IPS DF 6.9 (cell line): ENCODE results near the gene NTS.

Source experiments
- DNase-seq: peaks from one replicate; pipeline ENCODE4 v3.0.0-alpha.2; 2013; ENCODE audit warnings: low read depth, low spot score
- H3K27ac ChIP-seq: one replicate; pipeline ENCODE4 v1.5.1; 2013; ENCODE audit warnings: low read length, control low read depth
- H3K27me3 ChIP-seq: 2 replicates; pipeline ENCODE4 v1.6.1; 2013; ENCODE audit warnings: mild to moderate bottlenecking, low read length; ENCODE audit not compliant: control insufficient read depth, insufficient read depth
- H3K36me3 ChIP-seq: 2 replicates; pipeline ENCODE4 v1.6.1; 2013; ENCODE audit warnings: low read length; ENCODE audit not compliant: control insufficient read depth, insufficient read depth
- H3K4me1 ChIP-seq: 2 replicates; pipeline ENCODE4 v1.6.1; 2013; ENCODE audit warnings: low read length; ENCODE audit not compliant: control insufficient read depth, insufficient read depth
- H3K4me3 ChIP-seq: 2 replicates; pipeline ENCODE4 v1.5.1; 2013; ENCODE audit warnings: mild to moderate bottlenecking, low read length
- H3K9me3 ChIP-seq: 2 replicates; pipeline ENCODE4 v1.6.1; 2013; ENCODE audit warnings: low read length, inconsistent platforms; ENCODE audit not compliant: control insufficient read depth, insufficient read depth
- WGBS: extraction: QIAGEN DNeasy Blood & Tissue Kit; methylation state at CpG from one replicate; pipeline ENCODE4 v1.1.7; 2013; ENCODE audit warnings: mixed read lengths, missing lambda C conversion rate; ENCODE audit not compliant: insufficient read length, insufficient coverage; 5-methylcytosine and 5-hydroxymethylcytosine counted together

NTS gene

GRCh38 chr12:85843606-85844310 lies 30.3 kb upstream of the NTS start:
- Histone ChIP-seq H3K27me3 (no peaks in the 10 kb centered on the region), H3K27ac (no peak overlapping the region), H3K9me3 (no peaks in the 10 kb centered on the region), H3K36me3 (no peaks in the 10 kb centered on the region), H3K4me1 (no peaks in the 10 kb centered on the region; the same call in 1 of the 2 replicates), H3K4me3 (no peak overlapping the region)
- no CpG with 5 or more reads among the region's 17 CpGs for WGBS
- DNase-seq = no peak

- no peaks in the 10 kb centered on the region for H3K27me3 ChIP-seq
- H3K27ac ChIP-seq = no peak overlapping the region
- DNase-seq = no peak
- H3K4me1 ChIP-seq = no peaks in the 10 kb centered on the region; the same call in 1 of the 2 replicates
- WGBS = no CpG with 5 or more reads among the region's 3 CpGs
- no peaks in the 10 kb centered on the region for H3K9me3 ChIP-seq
- no peak overlapping the region for H3K4me3 ChIP-seq
- no peaks in the 10 kb centered on the region for H3K36me3 ChIP-seq
Observed at GRCh38 chr12:85849344-85849743, 24.8 kb upstream of the NTS start.

GRCh38 chr12:85855305-85855704 lies 18.8 kb upstream of the NTS start:
- Histone ChIP-seq H3K4me1 (0 out of 2 replicates have a peak, but pooled peaks cover 2% of the 10 kb centered on the region), H3K27me3 (no peaks in the 10 kb centered on the region), H3K4me3 (no peak overlapping the region), H3K36me3 (peaks cover 2% of the 10 kb centered on the region), H3K27ac (no peak overlapping the region), H3K9me3 (no peaks in the 10 kb centered on the region)
- no CpG with 5 or more reads among the region's 6 CpGs for WGBS
- no peak for DNase-seq

DNA sequence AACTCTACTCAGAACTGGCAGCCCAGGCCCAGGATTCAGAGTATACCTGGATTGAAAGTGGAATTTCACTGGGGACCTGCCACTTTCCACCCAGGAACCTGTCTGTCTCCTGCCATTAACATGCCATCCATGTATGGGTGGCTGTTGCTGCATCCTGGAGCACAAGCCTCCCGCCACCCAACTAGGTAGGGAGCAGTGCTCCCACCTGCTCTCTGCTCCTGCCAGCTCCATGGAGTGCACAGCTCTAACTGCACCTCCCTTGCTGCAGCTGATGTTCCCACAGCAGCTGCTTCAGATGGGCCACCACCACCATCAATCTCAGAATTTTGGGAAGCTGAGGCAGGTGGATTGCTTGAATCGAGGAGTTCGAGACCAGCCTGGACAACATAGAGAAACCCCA lies 17.1 kb upstream of the NTS start:
- WGBS = no CpG with 5 or more reads among the region's 3 CpGs
- Histone ChIP-seq H3K4me1 (0 out of 2 replicates have a peak, but pooled peaks cover 2% of the 10 kb centered on the region), H3K9me3 (no peaks in the 10 kb centered on the region), H3K27me3 (no peaks in the 10 kb centered on the region), H3K27ac (no peak overlapping the region), H3K4me3 (no peak overlapping the region), H3K36me3 (peaks cover 2% of the 10 kb centered on the region)
- DNase-seq = no peak

- no peak for DNase-seq
- Histone ChIP-seq H3K4me1 (peaks cover 1% of the 10 kb centered on the region; the same call in 1 of the 2 replicates), H3K27ac (no peak overlapping the region), H3K4me3 (no peak overlapping the region), H3K36me3 (no peaks in the 10 kb centered on the region), H3K9me3 (no peaks in the 10 kb centered on the region), H3K27me3 (no peaks in the 10 kb centered on the region)
- no CpG with 5 or more reads among the region's 6 CpGs for WGBS
Observed at GRCh38 chr12:85865890-85866289, 8.2 kb upstream of the NTS start.

DNA sequence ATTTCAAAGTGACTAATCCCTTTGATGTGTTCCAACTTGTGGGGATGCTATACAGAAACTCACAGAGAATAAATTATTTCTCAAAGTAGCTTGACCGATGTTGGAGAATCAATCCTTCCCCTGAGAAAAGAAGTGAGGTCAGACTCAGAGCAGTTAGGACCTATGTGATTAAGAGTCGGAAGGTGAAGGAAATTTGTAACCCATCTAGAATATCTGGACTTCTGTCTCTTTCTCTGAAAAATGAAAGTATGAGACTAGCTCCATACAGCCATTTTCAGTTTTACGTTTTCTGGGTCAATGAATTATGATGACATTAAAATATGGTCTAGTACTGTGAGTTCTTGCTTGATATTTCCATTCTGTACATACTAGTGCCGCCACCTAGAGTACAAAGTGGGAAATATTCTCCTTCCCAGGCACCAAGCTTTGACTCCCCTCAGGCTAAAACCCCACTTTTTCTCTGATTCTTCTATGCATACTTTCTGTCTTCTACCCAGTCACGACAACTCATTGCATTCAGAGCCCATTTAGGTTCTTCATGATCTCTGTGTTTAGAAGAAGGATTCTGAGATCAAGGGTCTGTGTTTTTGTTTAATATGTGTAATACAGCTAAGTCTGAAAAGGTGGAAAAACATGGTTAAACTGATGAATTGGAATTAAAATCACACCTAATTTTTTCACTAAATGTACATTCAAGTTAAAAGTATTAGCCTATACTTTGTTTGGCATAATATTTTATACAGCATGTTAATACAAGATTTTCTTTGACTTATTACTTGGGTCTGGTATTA lies 6.9 kb upstream of the NTS start:
- peak; percentile 48 for DNase-seq
- Histone ChIP-seq H3K27me3 (no peaks in the 10 kb centered on the region), H3K4me3 (no peak overlapping the region), H3K4me1 (peaks cover 1% of the 10 kb centered on the region; the same call in 1 of the 2 replicates), H3K36me3 (no peaks in the 10 kb centered on the region), H3K9me3 (no peaks in the 10 kb centered on the region), H3K27ac (no peak overlapping the region)
- WGBS = no CpG with 5 or more reads among the region's 5 CpGs

- Histone ChIP-seq H3K4me3 (no peak overlapping the region), H3K27me3 (no peaks in the 10 kb centered on the region), H3K36me3 (no peaks in the 10 kb centered on the region), H3K9me3 (no peaks in the 10 kb centered on the region), H3K27ac (no peak overlapping the region), H3K4me1 (no peaks in the 10 kb centered on the region)
- WGBS = no CpG with 5 or more reads among the region's 3 CpGs
- DNase-seq = no peak
Observed at GRCh38 chr12:85872497-85873091, 1.5 kb upstream of the NTS start.

DNA sequence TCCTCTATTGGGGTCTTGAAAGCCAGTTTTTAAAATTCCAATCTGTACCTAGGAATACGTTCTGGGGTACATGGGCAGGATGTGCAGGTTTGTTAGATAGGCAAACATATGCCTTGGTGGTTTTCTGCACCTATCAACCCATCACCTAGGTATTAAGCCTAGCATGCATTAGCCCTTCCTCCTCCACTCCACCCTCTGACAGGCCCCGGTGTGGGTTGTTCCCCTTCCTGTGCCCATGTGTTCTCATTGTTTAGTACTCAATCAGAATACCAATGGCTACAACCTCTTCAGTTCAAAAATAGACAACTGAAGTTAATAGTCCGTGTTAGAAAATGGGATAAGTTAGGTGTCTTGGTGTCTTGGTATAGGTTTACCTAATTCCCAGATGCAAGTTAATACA lies 3.4 kb downstream of the NTS start:
- no peaks in the 10 kb centered on the region for H3K36me3 ChIP-seq
- H3K4me1 ChIP-seq = no peaks in the 10 kb centered on the region
- H3K27ac ChIP-seq = no peak overlapping the region
- H3K9me3 ChIP-seq = no peaks in the 10 kb centered on the region
- no peak for DNase-seq
- WGBS = no CpG with 5 or more reads among the region's 3 CpGs
- H3K27me3 ChIP-seq = no peaks in the 10 kb centered on the region
- no peak overlapping the region for H3K4me3 ChIP-seq

DNA sequence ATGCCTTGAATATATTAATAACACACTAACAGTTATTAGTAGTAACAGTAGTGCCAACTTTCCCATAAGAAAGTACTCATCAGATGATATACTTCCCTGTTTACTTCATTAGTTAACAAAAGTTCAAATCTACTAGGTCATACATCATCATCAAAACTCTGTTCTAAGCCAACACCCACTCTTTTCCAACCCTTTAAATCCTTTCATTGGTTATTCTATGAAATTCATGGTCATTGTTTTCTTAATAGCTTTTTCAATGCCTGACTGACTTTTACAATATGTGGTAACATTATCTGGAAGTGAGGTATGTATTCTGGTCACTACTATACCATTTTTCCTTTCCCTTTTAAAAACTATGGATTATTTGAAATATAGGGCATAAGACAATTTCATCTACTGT lies 9.7 kb downstream of the NTS start:
- H3K9me3 ChIP-seq = no peaks in the 10 kb centered on the region
- H3K4me1 ChIP-seq = no peaks in the 10 kb centered on the region
- no peak overlapping the region for H3K27ac ChIP-seq
- H3K36me3 ChIP-seq = no peaks in the 10 kb centered on the region
- no peaks in the 10 kb centered on the region for H3K27me3 ChIP-seq
- no peak overlapping the region for H3K4me3 ChIP-seq
- DNase-seq = no peak

DNA sequence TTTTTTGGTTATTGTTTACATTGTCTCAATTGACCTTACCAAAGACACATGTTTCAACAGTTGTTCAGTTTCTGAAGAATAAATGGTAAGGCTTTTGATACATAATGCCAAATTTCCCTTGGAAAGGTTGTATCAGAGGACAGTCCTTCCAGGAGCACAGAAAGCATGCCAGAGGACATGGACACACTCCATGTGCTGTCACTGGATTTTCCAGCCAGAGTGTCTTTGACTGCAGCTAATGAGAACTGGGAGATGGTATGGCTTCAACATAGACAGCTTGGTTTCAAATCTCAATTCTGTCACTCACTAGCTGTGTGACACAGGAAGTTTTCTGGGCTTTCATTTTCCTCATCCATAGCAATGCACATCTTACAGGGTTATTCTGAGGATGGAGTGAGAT lies 20.6 kb downstream of the NTS start:
- Histone ChIP-seq H3K27ac (no peak overlapping the region), H3K4me3 (no peak overlapping the region), H3K9me3 (no peaks in the 10 kb centered on the region), H3K36me3 (no peaks in the 10 kb centered on the region), H3K27me3 (no peaks in the 10 kb centered on the region), H3K4me1 (no peaks in the 10 kb centered on the region)
- DNase-seq = no peak
